D341Med (cell line): Measurements from ENCODE around the gene MSLN.

Experiments
- DNase-seq: peaks from one replicate; pipeline ENCODE4 v3.0.0; 2012; ENCODE audit warnings: low spot score

The MSLN gene

GRCh38 chr16:723695-724094 is 36.8 kb upstream of the MSLN start:
- no peak for DNase-seq

- DNase-seq: no peak
These were observed 36.1 kb upstream of the MSLN start for GRCh38 chr16:724188-725040.

GRCh38 chr16:725041-725376 is 35.5 kb upstream of the MSLN start:
- DNase-seq: no peak

GRCh38 chr16:725463-726187 is 34.9 kb upstream of the MSLN start:
- no peak for DNase-seq

GRCh38 chr16:726188-726437 is 34.4 kb upstream of the MSLN start:
- DNase-seq: no peak

GRCh38 chr16:726438-727290 is 33.9 kb upstream of the MSLN start, which contains the start of the genes CCDC78 and HAGHL:
TSS of gene CCDC78 (minus strand) at chr16:726443. CDS start at chr16:726367, 76 bp downstream.
TSS of gene HAGHL (plus strand) at chr16:727106. CDS start at chr16:727510, 404 bp downstream.
- DNase-seq: peak; percentile 87

- DNase-seq: peak; percentile 63
These were observed 33.1 kb upstream of the MSLN start for GRCh38 chr16:727291-727977.

- DNase-seq: peak; percentile 84
These were observed 32.2 kb upstream of the MSLN start for GRCh38 chr16:728131-728889.

- no peak for DNase-seq
These were observed 31.4 kb upstream of the MSLN start for GRCh38 chr16:728890-729744.

- no peak for DNase-seq
These were observed 30.5 kb upstream of the MSLN start for GRCh38 chr16:729768-730665.

GRCh38 chr16:730666-731509 is 29.6 kb upstream of the MSLN start:
- DNase-seq: no peak

GRCh38 chr16:732332-732731 is 28.2 kb upstream of the MSLN start:
- DNase-seq: no peak

GRCh38 chr16:732936-733335 is 27.6 kb upstream of the MSLN start:
- DNase-seq: no peak

- DNase-seq: no peak
These were observed 26.9 kb upstream of the MSLN start for GRCh38 chr16:733382-734207.

- no peak for DNase-seq
These were observed 26.1 kb upstream of the MSLN start for GRCh38 chr16:734208-734980.

GRCh38 chr16:734981-735881 is 25.3 kb upstream of the MSLN start:
- no peak for DNase-seq
